Measurements from ENCODE around the gene MYL9.

DNA sequence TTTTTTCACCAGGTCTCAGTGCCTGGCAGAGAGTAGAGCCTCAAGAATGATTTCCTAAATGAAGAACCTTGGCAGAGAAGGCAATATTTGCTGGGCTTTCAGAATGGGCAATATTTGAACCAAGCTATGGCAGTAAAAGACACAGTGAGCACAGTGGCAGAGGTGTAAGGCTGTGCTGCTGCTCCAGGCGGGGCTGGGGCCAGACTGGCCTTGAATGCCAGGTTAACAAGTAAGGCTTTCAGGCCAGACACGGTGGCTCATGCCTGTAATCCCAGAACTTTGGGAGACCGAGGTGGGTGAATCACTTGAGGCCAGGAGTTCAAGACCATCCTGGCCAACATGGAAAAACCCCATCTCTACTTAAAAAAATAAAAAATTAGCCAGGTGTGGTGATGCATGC, 8.5 kb upstream of the MYL9 start:
- TF ChIP-seq, protein P1, sequence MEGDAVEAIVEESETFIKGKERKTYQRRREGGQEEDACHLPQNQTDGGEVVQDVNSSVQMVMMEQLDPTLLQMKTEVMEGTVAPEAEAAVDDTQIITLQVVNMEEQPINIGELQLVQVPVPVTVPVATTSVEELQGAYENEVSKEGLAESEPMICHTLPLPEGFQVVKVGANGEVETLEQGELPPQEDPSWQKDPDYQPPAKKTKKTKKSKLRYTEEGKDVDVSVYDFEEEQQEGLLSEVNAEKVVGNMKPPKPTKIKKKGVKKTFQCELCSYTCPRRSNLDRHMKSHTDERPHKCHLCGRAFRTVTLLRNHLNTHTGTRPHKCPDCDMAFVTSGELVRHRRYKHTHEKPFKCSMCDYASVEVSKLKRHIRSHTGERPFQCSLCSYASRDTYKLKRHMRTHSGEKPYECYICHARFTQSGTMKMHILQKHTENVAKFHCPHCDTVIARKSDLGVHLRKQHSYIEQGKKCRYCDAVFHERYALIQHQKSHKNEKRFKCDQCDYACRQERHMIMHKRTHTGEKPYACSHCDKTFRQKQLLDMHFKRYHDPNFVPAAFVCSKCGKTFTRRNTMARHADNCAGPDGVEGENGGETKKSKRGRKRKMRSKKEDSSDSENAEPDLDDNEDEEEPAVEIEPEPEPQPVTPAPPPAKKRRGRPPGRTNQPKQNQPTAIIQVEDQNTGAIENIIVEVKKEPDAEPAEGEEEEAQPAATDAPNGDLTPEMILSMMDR (conservative IDR thresholded peaks at IDR 0.05; ENCODE audit: low read length): no peak
- TF ChIP-seq EZH2phosphoT487 (IDR thresholded peaks at IDR 0.05; ENCODE audit: borderline replicate concordance): no peak

All from Loucy (cell line).